HG02678 (cell line): ENCODE results near the gene VWC2L.

Experiments
- ATAC-seq: cut with Tn5 transposase; IDR thresholded peaks from one replicate; pipeline ENCODE4 v1.9.1; 2021; ENCODE audit warnings: mild to moderate bottlenecking, moderate library complexity; ENCODE audit not compliant: unreplicated experiment

Gene VWC2L

GRCh38 chr2:214465363-214466146, 54.7 kb downstream of the VWC2L start:
- no peak for ATAC-seq

- no peak for ATAC-seq
Measured at GRCh38 chr2:214469728-214470127, 58.9 kb downstream of the VWC2L start.

GRCh38 chr2:214471382-214471781, 60.5 kb downstream of the VWC2L start:
- ATAC-seq, result no peak

- no peak for ATAC-seq
Measured at GRCh38 chr2:214471990-214472389, 61.1 kb downstream of the VWC2L start.

GRCh38 chr2:214477305-214477704, 66.5 kb downstream of the VWC2L start:
- ATAC-seq, result no peak

- ATAC-seq, result no peak
Measured at GRCh38 chr2:214481204-214481603, 70.3 kb downstream of the VWC2L start.

- no peak for ATAC-seq
Measured at GRCh38 chr2:214482728-214483127, 71.9 kb downstream of the VWC2L start.

- no peak for ATAC-seq
Measured at GRCh38 chr2:214484239-214484638, 73.4 kb downstream of the VWC2L start.

- no peak for ATAC-seq
Measured at GRCh38 chr2:214484701-214485100, 73.8 kb downstream of the VWC2L start.

- ATAC-seq, result no peak
Measured at GRCh38 chr2:214489181-214489580, 78.3 kb downstream of the VWC2L start.

GRCh38 chr2:214489702-214490101, 78.8 kb downstream of the VWC2L start:
- no peak for ATAC-seq

GRCh38 chr2:214492152-214492551, 81.3 kb downstream of the VWC2L start:
- ATAC-seq, result no peak

- no peak for ATAC-seq
Measured at GRCh38 chr2:214492608-214493007, 81.8 kb downstream of the VWC2L start.

- ATAC-seq, result no peak
Measured at GRCh38 chr2:214497489-214497888, 86.6 kb downstream of the VWC2L start.

- ATAC-seq, result no peak
Measured at GRCh38 chr2:214503568-214503967, 92.7 kb downstream of the VWC2L start.

- ATAC-seq, result no peak
Measured at GRCh38 chr2:214504599-214505376, 93.9 kb downstream of the VWC2L start.

- ATAC-seq, result no peak
Measured at GRCh38 chr2:214507032-214507431, 96.2 kb downstream of the VWC2L start.

GRCh38 chr2:214514704-214515103, 103.8 kb downstream of the VWC2L start:
- ATAC-seq, result no peak

GRCh38 chr2:214515111-214515510, 104.3 kb downstream of the VWC2L start:
- no peak for ATAC-seq

GRCh38 chr2:214519258-214519818, 108.5 kb downstream of the VWC2L start:
- no peak for ATAC-seq

GRCh38 chr2:214529021-214529420, 118.2 kb downstream of the VWC2L start:
- ATAC-seq, result no peak

GRCh38 chr2:214529514-214529913, 118.7 kb downstream of the VWC2L start:
- no peak for ATAC-seq
